ENCODE data around the gene SECTM1.

- TF ChIP-seq CTCF (IDR thresholded peaks at IDR 0.05; ENCODE audit: low read depth, low read length), result no peak
- TF ChIP-seq MYC (IDR thresholded peaks at IDR 0.05; ENCODE audit: low read depth, low read length), result no peak
- no peak for TF ChIP-seq MAX (IDR thresholded peaks at IDR 0.05; ENCODE audit: low read depth, low read length)
- TF ChIP-seq POLR2A (IDR thresholded peaks at IDR 0.05; ENCODE audit: extremely low read depth, insufficient read length), result no peak
These were observed 31.0 kb downstream of the SECTM1 start for GRCh38 chr17:82302568-82302963.

All from NB4 (cell line).